H7 (cell line): Measurements from ENCODE around the gene TBL3. TPM values are rescaled to one million over a fixed set of nuclear protein-coding genes. Genes with fewer than 3 reads are reported as not detected.
"Not testable (repeated sequence)": the region's sequence is repeated elsewhere in the genome, so short reads cannot be mapped to it uniquely, and the experiment has no call there.

Experiments
- DNase-seq: peaks from one replicate; pipeline ENCODE4 v3.0.0; 2012
- H3K27me3 ChIP-seq: 2 replicates; pipeline ENCODE4 v1.6.0; 2011; ENCODE audit warnings: mild to moderate bottlenecking, low read length; ENCODE audit not compliant: control insufficient read depth, insufficient read depth
- H3K36me3 ChIP-seq: replicated peaks from 2 replicates; pipeline ENCODE4 v1.5.1; 2011; ENCODE audit warnings: low read length; ENCODE audit not compliant: control insufficient read depth, insufficient read depth
- H3K4me3 ChIP-seq: 2 replicates; pipeline ENCODE4 v1.5.1; 2011; ENCODE audit warnings: low read depth, mild to moderate bottlenecking, control low read depth, low read length, moderate library complexity; ENCODE audit not compliant: insufficient read depth
- total RNA-seq: library from RNA; depleted of rRNA; stranded (reverse); fragments of >200 nt; shearing (Covaris generic); gene quantifications from 2 replicates; pipeline ENCODE4 v1.2.3, GENCODE V29; 2014

The TBL3 gene
- total RNA-seq, 1 experiment from 2014 or later, result 104 TPM

- no peak overlapping the region for H3K4me3 ChIP-seq
- peak; percentile 99 for DNase-seq
Observed at GRCh38 chr16:2003827-2004641, 32.2 kb downstream of the TBL3 start.

GRCh38 chr16:2004795-2005517, 33.1 kb downstream of the TBL3 start:
- DNase-seq, result no peak
- no peak overlapping the region for H3K4me3 ChIP-seq
- H3K36me3 ChIP-seq, result peaks cover 15% of the 10 kb centered on the region
- H3K27me3 ChIP-seq, result no peaks in the 10 kb centered on the region

More at GRCh38 chr16:2003827-2004641, 32.2 kb downstream of the TBL3 start:
- Histone ChIP-seq H3K36me3 (peaks cover 15% of the 10 kb centered on the region), H3K27me3 (no peaks in the 10 kb centered on the region)

GRCh38 chr16:2005646-2006045, 33.8 kb downstream of the TBL3 start:
- Histone ChIP-seq H3K4me3 (no peak overlapping the region), H3K36me3 (peaks cover 13% of the 10 kb centered on the region), H3K27me3 (no peaks in the 10 kb centered on the region)
- DNase-seq, result peak; percentile 79

- Histone ChIP-seq H3K27me3 (no peaks in the 10 kb centered on the region), H3K36me3 (peaks cover 10% of the 10 kb centered on the region), H3K4me3 (no peak overlapping the region)
- no peak for DNase-seq
Observed at GRCh38 chr16:2006317-2006716, 34.5 kb downstream of the TBL3 start.

- Histone ChIP-seq H3K4me3 (no peak overlapping the region), H3K36me3 (peaks cover 4% of the 10 kb centered on the region)
- DNase-seq, result no peak
Observed at GRCh38 chr16:2007081-2007836, 35.4 kb downstream of the TBL3 start.

GRCh38 chr16:2008009-2008526, 36.2 kb downstream of the TBL3 start:
- no peak for DNase-seq
- H3K36me3 ChIP-seq, result peaks cover 4% of the 10 kb centered on the region
- H3K27me3 ChIP-seq, result no peaks in the 10 kb centered on the region
- H3K4me3 ChIP-seq, result no peak overlapping the region

More at GRCh38 chr16:2007081-2007836, 35.4 kb downstream of the TBL3 start:
- no peaks in the 10 kb centered on the region for H3K27me3 ChIP-seq

- 0 out of 2 replicates have a peak, but pooled peaks cover 1% of the 10 kb centered on the region for H3K36me3 ChIP-seq
- peak; percentile 82 for DNase-seq
- no peaks in the 10 kb centered on the region for H3K27me3 ChIP-seq
- H3K4me3 ChIP-seq, result peak overlapping the region; percentile 76
Observed at GRCh38 chr16:2008631-2009163, 36.8 kb downstream of the TBL3 start.

- DNase-seq, result no peak
- no peaks in the 10 kb centered on the region for H3K27me3 ChIP-seq
- H3K36me3 ChIP-seq, result 0 out of 2 replicates have a peak, but pooled peaks cover 1% of the 10 kb centered on the region
- H3K4me3 ChIP-seq, result peak overlapping the region; percentile 76
Observed at GRCh38 chr16:2009164-2009711, 37.4 kb downstream of the TBL3 start.

GRCh38 chr16:2009791-2010510, 38.1 kb downstream of the TBL3 start, which contains the start of gene ZNF598:
ZNF598 (minus strand) TSS chr16:2009821.
- Histone ChIP-seq H3K4me3 (peak within 1 kb of the TSS; percentile 76), H3K36me3 (0 out of 2 replicates have a peak, but pooled peaks cover 1% of the 10 kb centered on the region), H3K27me3 (no peaks in the 10 kb centered on the region)
- peak; percentile 99 for DNase-seq

- not testable (repeated sequence) for H3K27me3 ChIP-seq, DNase-seq, H3K36me3 ChIP-seq, H3K4me3 ChIP-seq
Observed at GRCh38 chr16:2011726-2012125, 39.9 kb downstream of the TBL3 start.

GRCh38 chr16:2013527-2013926, 41.7 kb downstream of the TBL3 start:
- H3K27me3 ChIP-seq, result peaks cover 1% of the 10 kb centered on the region; the same call in 1 of the 2 replicates
- DNase-seq, result no peak
- H3K4me3 ChIP-seq, result no peak overlapping the region
- H3K36me3 ChIP-seq, result no peaks in the 10 kb centered on the region

- Histone ChIP-seq H3K36me3 (no peaks in the 10 kb centered on the region), H3K27me3 (peaks cover 17% of the 10 kb centered on the region), H3K4me3 (no peak overlapping the region)
- DNase-seq, result no peak
Observed at GRCh38 chr16:2015117-2015946, 43.5 kb downstream of the TBL3 start.

GRCh38 chr16:2015947-2016208, 44.0 kb downstream of the TBL3 start:
- Histone ChIP-seq H3K4me3 (no peak overlapping the region), H3K27me3 (peaks cover 23% of the 10 kb centered on the region)

More at GRCh38 chr16:2015947-2016208, 44.0 kb downstream of the TBL3 start:
- DNase-seq, result no peak
- no peaks in the 10 kb centered on the region for H3K36me3 ChIP-seq
